ENCODE data around the gene SAYSD1.

The SAYSD1 gene

DNA sequence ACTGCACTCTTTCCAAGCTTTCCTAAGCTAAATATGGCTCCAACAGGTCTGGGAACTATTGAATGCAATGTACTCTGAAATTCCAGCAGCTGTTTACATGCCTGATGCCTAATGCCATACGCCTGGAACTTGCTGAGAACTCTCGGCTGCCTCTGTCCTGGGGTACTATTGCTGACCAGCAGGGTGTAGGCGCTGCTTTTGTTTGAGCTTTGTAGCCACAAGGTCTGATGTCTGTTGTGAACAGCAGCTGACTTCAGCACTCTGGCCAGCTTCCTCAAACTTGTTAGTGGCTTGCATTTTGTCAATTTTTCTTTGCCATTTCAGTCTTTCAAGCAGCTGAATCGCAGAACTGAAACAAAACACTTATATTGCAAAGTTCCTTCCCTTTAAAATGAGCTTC, 26.7 kb downstream of the SAYSD1 start:
- no peak overlapping the region for H3K4me3 ChIP-seq (ENCODE audit: low read depth, low read length)
- peak; percentile 70 for DNase-seq (ENCODE audit: low read depth)
- TF ChIP-seq, protein P1, sequence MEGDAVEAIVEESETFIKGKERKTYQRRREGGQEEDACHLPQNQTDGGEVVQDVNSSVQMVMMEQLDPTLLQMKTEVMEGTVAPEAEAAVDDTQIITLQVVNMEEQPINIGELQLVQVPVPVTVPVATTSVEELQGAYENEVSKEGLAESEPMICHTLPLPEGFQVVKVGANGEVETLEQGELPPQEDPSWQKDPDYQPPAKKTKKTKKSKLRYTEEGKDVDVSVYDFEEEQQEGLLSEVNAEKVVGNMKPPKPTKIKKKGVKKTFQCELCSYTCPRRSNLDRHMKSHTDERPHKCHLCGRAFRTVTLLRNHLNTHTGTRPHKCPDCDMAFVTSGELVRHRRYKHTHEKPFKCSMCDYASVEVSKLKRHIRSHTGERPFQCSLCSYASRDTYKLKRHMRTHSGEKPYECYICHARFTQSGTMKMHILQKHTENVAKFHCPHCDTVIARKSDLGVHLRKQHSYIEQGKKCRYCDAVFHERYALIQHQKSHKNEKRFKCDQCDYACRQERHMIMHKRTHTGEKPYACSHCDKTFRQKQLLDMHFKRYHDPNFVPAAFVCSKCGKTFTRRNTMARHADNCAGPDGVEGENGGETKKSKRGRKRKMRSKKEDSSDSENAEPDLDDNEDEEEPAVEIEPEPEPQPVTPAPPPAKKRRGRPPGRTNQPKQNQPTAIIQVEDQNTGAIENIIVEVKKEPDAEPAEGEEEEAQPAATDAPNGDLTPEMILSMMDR (conservative IDR thresholded peaks at IDR 0.05; ENCODE audit: low read depth, low read length), result peak; percentile 60

DNA sequence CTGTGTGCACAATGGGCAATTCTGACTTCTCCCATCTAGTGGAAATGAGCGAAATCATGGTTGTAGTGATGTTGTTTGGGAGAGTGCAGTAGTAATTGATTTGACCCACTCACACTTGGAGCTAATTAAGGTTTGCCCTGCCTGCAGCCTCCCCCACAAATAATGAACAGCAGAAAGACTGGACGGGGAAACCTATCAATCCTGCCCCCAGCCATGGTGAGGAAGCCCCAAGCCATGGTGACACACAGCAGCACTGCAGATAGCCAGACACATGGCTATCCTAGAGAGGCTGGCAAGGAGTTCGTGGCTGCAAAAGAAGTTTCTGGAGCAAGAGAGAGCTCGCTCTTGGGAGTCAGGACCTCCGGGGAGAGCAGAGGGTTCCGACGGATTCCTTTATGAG, 27.8 kb downstream of the SAYSD1 start:
- TF ChIP-seq, protein P1 (conservative IDR thresholded peaks at IDR 0.05; ENCODE audit: low read depth, low read length), result no peak
- H3K4me3 ChIP-seq (ENCODE audit: low read depth, low read length), result no peak overlapping the region
- DNase-seq (ENCODE audit: low read depth), result no peak

DNA sequence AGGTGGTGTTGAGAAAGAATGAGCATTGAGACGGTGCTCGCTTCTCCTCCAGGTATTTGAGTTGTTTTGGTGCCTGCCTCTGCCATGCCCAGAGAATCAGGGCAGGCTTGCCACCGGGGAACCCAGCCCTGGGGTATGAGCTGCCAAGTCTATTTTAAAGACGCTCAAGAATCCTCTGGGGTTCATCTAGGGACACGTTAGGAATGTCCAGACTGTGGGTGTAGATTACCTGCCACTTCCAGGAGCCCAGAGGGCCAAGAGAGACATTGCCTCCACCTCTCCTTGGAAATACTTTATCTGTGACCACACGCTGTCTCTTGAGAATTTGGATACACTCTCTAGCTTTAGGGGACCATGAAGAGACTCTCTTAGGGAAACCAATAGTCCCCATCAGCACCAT, 28.3 kb downstream of the SAYSD1 start:
- TF ChIP-seq, protein P1 (conservative IDR thresholded peaks at IDR 0.05; ENCODE audit: low read depth, low read length), result no peak

DNA sequence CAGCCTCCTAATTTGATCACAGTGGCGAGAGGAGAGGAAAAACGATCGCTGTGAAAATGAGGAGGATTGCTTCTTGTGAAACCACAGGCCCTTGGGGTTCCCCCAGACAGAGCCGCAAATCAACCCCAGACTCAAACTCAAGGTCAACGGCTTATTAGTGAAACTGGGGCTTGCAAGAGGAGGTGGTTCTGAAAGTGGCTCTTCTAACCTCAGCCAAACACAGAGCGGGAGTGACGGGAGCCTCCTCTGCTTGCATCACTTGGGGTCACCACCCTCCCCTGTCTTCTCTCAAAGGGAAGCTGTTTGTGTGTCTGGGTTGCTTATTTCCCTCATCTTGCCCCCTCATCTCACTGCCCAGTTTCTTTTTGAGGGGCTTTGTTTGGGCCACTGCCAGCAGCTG, 28.7 kb downstream of the SAYSD1 start:
- no peak overlapping the region for H3K4me3 ChIP-seq (ENCODE audit: low read depth, low read length)
- TF ChIP-seq, protein P1 (conservative IDR thresholded peaks at IDR 0.05; ENCODE audit: low read depth, low read length), result no peak
- no peak for DNase-seq (ENCODE audit: low read depth)

More for the DNA sequence above, 28.3 kb downstream of the SAYSD1 start:
- H3K4me3 ChIP-seq (ENCODE audit: low read depth, low read length), result no peak overlapping the region
- no peak for DNase-seq (ENCODE audit: low read depth)

DNA sequence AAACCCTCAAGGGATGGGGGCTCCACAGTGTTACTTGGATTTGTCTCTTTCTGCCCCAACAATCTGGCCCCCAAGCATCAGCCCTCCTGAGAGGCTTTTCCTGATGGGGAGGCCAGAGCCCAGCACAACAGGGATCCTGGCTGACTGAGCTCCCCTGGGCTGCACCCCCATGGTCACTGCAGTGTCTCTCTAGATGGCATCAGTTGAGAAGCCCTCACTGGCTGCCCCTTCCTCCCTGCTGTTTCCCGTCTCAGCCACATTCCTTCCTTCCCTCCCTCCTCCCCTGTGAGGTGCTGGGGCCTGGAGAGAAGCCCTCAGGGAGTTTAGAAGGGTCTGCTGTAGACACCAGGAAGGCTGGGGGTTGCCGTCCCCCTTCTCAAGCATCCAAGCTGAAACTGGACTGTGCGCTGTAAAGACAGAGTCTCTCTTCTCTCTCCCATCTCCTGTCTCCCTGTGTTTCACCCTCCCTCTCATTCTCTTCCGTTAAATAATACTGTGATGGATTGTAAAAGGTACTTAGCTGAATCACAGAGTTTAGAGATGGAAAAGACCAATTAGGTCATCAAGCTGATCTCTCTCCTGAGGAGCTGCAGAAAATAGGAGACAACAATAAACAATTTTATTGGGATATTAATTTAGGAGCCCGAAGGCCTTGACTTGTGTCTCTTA, 29.7 kb downstream of the SAYSD1 start:
- no peak for DNase-seq (ENCODE audit: low read depth)
- no peak overlapping the region for H3K4me3 ChIP-seq (ENCODE audit: low read depth, low read length)
- TF ChIP-seq, protein P1 (conservative IDR thresholded peaks at IDR 0.05; ENCODE audit: low read depth, low read length), result no peak

DNA sequence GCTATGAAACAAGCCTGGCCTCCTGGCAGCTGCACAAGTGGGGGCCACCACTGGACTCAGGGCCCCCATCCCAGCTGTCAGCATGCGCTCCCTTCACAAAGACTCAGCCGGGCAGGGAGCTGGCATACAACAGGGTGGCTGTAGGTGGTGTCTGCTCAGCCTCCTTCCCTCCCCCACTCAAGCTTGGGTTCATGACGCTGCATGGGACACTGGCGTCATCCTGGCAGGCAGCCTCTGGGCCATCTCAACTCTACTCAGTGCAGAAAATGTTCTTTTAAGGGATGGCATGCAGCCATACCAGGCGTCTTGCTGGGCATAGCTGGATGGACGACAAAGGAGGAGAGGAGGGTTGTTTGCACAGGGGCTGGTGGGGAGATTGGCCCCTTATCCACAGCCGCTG, 30.5 kb downstream of the SAYSD1 start:
- H3K4me3 ChIP-seq (ENCODE audit: low read depth, low read length), result no peak overlapping the region
- no peak for DNase-seq (ENCODE audit: low read depth)
- TF ChIP-seq, protein P1 (conservative IDR thresholded peaks at IDR 0.05; ENCODE audit: low read depth, low read length), result no peak

DNA sequence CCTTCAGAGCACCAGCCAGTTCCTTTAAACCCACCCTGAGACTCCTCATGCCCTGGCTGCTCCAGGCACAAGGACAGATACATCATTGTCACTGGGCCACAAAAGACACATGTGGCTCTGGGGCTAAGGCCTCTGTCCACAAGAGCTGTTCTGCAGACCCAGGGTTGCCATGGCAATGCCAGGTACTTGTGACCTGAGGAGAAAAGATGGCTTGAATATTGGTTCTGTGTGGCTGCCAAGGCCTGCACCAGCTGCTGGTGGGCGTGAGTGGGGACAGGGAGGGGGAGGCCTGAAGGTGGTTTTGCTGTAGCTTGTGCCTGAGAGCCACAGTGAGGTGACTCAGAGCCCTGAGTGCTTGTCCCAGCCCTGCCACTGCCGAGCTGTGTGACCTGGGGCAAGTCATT, 31.8 kb downstream of the SAYSD1 start:
- TF ChIP-seq, protein P1 (conservative IDR thresholded peaks at IDR 0.05; ENCODE audit: low read depth, low read length), result no peak
- DNase-seq (ENCODE audit: low read depth), result no peak
- H3K4me3 ChIP-seq (ENCODE audit: low read depth, low read length), result no peak overlapping the region

All from choroid plexus epithelial cell (primary cell).